HepG2 (cell line): ENCODE results near the gene NMNAT1. TPM values are rescaled to one million over a fixed set of nuclear protein-coding genes. Genes with fewer than 3 reads are reported as not detected.
A peak's percentile ranks its signal among the peaks of the same experiment; 100 is the strongest.

ENCODE experiments used
- AKAP8 ChIP-seq: sonication (generic); formaldehyde crosslinking; IDR thresholded peaks from 2 replicates; pipeline ENCODE4 v1.5.1; 2020; ENCODE audit warnings: mild to moderate bottlenecking, missing genetic modification reagents
- ARID5B ChIP-seq: IDR thresholded peaks from 2 replicates; pipeline ENCODE4 v1.4.0; 2020; ENCODE audit warnings: mild to moderate bottlenecking, missing genetic modification reagents
- ATF2 ChIP-seq: sonication (generic); formaldehyde crosslinking; IDR thresholded peaks from 2 replicates; pipeline ENCODE4 v1.4.0; 2020; ENCODE audit warnings: missing genetic modification reagents
- CHD4 ChIP-seq: fragments of 200-600 bp; sonication (generic); IDR thresholded peaks from 2 replicates; pipeline ENCODE4 v1.7.0; 2017; ENCODE audit warnings: mild to moderate bottlenecking, low read length, borderline replicate concordance
- ELF1 ChIP-seq: sonication (generic); formaldehyde crosslinking; IDR thresholded peaks from 2 replicates; pipeline ENCODE4 v1.4.0; 2020; ENCODE audit warnings: missing genetic modification reagents
- FIP1L1 ChIP-seq: fragments of 200-400 bp; formaldehyde crosslinking; IDR thresholded peaks from 2 replicates; pipeline ENCODE4 v1.6.1; 2018; ENCODE audit warnings: low read depth, mild to moderate bottlenecking, low read length, moderate library complexity, borderline replicate concordance; ENCODE audit not compliant: insufficient read depth
- IRX3 ChIP-seq: sonication (generic); formaldehyde crosslinking; IDR thresholded peaks from 2 replicates; pipeline ENCODE4 v1.8.1; 2023; ENCODE audit warnings: mild to moderate bottlenecking, low read depth, missing genetic modification reagents, borderline replicate concordance
- KLF13 ChIP-seq: sonication (generic); formaldehyde crosslinking; IDR thresholded peaks from 2 replicates; pipeline ENCODE4 v1.4.0; 2020; ENCODE audit warnings: mild to moderate bottlenecking, missing genetic modification reagents
- KMT2A ChIP-seq: sonication (generic); formaldehyde crosslinking; IDR thresholded peaks from 2 replicates; pipeline ENCODE4 v1.4.0; 2020; ENCODE audit warnings: missing genetic modification reagents
- NFKB2 ChIP-seq: sonication (generic); formaldehyde crosslinking; IDR thresholded peaks from 2 replicates; pipeline ENCODE4 v1.4.0; 2020; ENCODE audit warnings: missing genetic modification reagents, borderline replicate concordance
- PCBP1 ChIP-seq: fragments of 200-400 bp; formaldehyde crosslinking; IDR thresholded peaks from 2 replicates; pipeline ENCODE4 v1.6.1; 2017; ENCODE audit warnings: mild to moderate bottlenecking, low read depth, low read length, borderline replicate concordance
- POLR2A ChIP-seq, 2 experiments: IDR thresholded peaks; 2 replicates each; pipeline ENCODE4 v1.6.1; 2011; ENCODE audit warnings: low read depth in 2 of 2, low read length in 2 of 2, mild to moderate bottlenecking in 1 of 2, moderate library complexity in 1 of 2; ENCODE audit not compliant: insufficient read depth in 1 of 2
- PRDM4 ChIP-seq: sonication (generic); formaldehyde crosslinking; IDR thresholded peaks from 2 replicates; pipeline ENCODE4 v1.9.0; 2021; ENCODE audit warnings: missing genetic modification reagents, borderline replicate concordance
- RFX1 ChIP-seq: fragments of 450-650 bp; IDR thresholded peaks from 2 replicates; pipeline ENCODE4 v1.6.1; 2017
- ZFP82 ChIP-seq: sonication (generic); formaldehyde crosslinking; IDR thresholded peaks from 2 replicates; pipeline ENCODE4 v1.5.1; 2020; ENCODE audit warnings: mild to moderate bottlenecking, missing genetic modification reagents, borderline replicate concordance
- ZFYVE20 ChIP-seq: sonication (generic); formaldehyde crosslinking; IDR thresholded peaks from 2 replicates; pipeline ENCODE4 v1.8.0; 2023; ENCODE audit warnings: low read depth, mild to moderate bottlenecking, moderate library complexity, missing genetic modification reagents, borderline replicate concordance
- ZMYM3 ChIP-seq: sonication (generic); formaldehyde crosslinking; IDR thresholded peaks from 2 replicates; pipeline ENCODE4 v1.5.1; 2020; ENCODE audit warnings: mild to moderate bottlenecking, missing genetic modification reagents
- ZNF264 ChIP-seq: sonication (generic); formaldehyde crosslinking; IDR thresholded peaks from 2 replicates; pipeline ENCODE4 v1.4.0; 2020; ENCODE audit warnings: missing genetic modification reagents
- ZNF282 ChIP-seq: fragments of 450-650 bp; IDR thresholded peaks from 2 replicates; pipeline ENCODE4 v1.6.1; 2018; ENCODE audit not compliant: partially characterized antibody
- ZNF484 ChIP-seq: sonication (generic); formaldehyde crosslinking; IDR thresholded peaks from 2 replicates; pipeline ENCODE4 v1.5.1; 2020; ENCODE audit warnings: mild to moderate bottlenecking, low read depth, missing genetic modification reagents, borderline replicate concordance
- ZNF616 ChIP-seq: sonication (generic); formaldehyde crosslinking; IDR thresholded peaks from 2 replicates; pipeline ENCODE4 v1.5.0; 2020; ENCODE audit warnings: low read depth, mild to moderate bottlenecking, missing genetic modification reagents
- ZNF879 ChIP-seq: sonication (generic); formaldehyde crosslinking; IDR thresholded peaks from 2 replicates; pipeline ENCODE4 v1.8.1; 2023; ENCODE audit warnings: missing genetic modification reagents
- ZZZ3 ChIP-seq: sonication (generic); formaldehyde crosslinking; IDR thresholded peaks from 2 replicates; pipeline ENCODE4 v1.4.0; 2020; ENCODE audit warnings: missing genetic modification reagents, mild to moderate bottlenecking, borderline replicate concordance
- polyA plus RNA-seq, 8 experiments: library from polyadenylated mRNA; depleted of rRNA in 3 of 8; stranded (reverse) in 7 of 8; unstranded in 1 of 8; fragments of >200 nt; fragmentation: Illumina TruSeq in 4 of 8; extraction: Trizol in 4 of 8; gene quantifications; 2 replicates each; pipeline versions ENCODE4 v1.2.1 to v1.2.3, GENCODE V29; 2011 to 2016; ENCODE audit warnings: low read depth in 4 of 8, missing spikeins in 1 of 8, mixed read lengths in 1 of 8; ENCODE audit not compliant: insufficient read depth in 1 of 8
- total RNA-seq, 5 experiments: library from RNA; depleted of rRNA; stranded (reverse); fragments of >200 nt; fragmentation: Illumina TruSeq; extraction: Trizol; gene quantifications; 2 replicates each; pipeline ENCODE4 v1.2.3, GENCODE V29; 2016; ENCODE audit warnings: low read depth in 1 of 5

NMNAT1 gene
- total and polyA plus RNA-seq, 2 of the 13 experiments (the other 11 are each of a cell fraction or from before 2014, with no cell fraction given): 5.6 to 12.2 TPM

DNA sequence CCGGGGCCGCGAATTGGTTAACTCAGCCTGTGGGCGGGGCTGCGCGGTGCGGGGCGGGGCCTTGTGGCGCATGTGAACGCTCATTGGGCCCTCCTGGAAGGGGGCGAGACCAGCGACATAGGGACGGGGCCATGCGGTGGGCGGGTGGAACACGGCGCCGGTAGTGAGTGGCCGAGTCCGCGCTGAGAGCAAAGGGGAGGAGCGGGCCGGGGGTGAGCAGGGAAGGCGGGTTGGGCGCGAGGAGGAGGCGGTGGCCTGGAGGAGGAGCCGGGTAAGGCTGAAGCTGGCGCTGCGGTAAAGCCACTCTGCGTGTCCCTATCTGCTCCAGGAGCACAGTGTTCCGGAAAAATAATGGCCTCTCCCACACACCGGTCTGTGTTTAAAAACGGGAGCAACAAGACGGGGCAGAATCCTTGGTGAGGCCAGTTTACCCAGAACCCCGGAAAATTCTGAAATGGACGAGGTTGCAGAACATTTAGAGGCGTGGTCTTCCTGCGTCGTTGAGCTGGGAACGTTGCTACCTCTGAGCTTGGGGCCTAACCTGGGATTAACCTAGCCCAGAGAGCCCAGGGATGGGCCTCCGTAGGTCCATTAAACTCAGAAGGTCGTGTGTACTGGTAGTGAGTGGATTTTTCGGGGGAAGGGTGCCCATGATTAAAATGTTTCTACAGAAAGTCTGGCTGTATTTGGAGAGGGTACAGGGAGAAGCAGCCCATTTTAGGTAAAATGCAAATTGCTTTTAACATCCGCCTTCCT lies 32.7 kb upstream of the NMNAT1 start (continued):
- TF ChIP-seq RFX1: no peak
- TF ChIP-seq ELF1 (CRISPR knock-in tag): peak; percentile 43; the same call in 1 of the 2 replicates
- no peak for TF ChIP-seq IRX3 (CRISPR knock-in tag)
- no peak for TF ChIP-seq ZNF879
- TF ChIP-seq PRDM4: no peak
- peak; percentile 70; the same call in 1 of the 2 replicates for TF ChIP-seq ZNF264
- TF ChIP-seq KMT2A (CRISPR knock-in tag): 0 out of 2 replicates have a peak, but pooled peaks have one; percentile 22
- TF ChIP-seq ZFP82 (CRISPR knock-in tag): no peak
- no peak for TF ChIP-seq FIP1L1
- TF ChIP-seq ZNF484 (CRISPR knock-in tag): no peak
- TF ChIP-seq KLF13 (CRISPR knock-in tag): no peak
- no peak for TF ChIP-seq ARID5B (CRISPR knock-in tag)
- no peak for TF ChIP-seq ZZZ3
- no peak; the same call in 1 of the 2 replicates for TF ChIP-seq CHD4
- TF ChIP-seq NFKB2: no peak; the same call in 1 of the 2 replicates
- no peak; the same call in 1 of the 2 replicates for TF ChIP-seq ZMYM3 (CRISPR knock-in tag)
- TF ChIP-seq PCBP1: no peak
- peak; percentile 85 to 86 for TF ChIP-seq POLR2A (IDR thresholded peaks at IDR 0.05; ENCODE audit: insufficient read depth in 1 of 2, low read depth in 2 of 2, low read length in 2 of 2)
- TF ChIP-seq ZNF616 (CRISPR knock-in tag): no peak
- 0 out of 2 replicates have a peak, but pooled peaks have one; percentile 35 for TF ChIP-seq AKAP8 (CRISPR knock-in tag)
- TF ChIP-seq ATF2 (CRISPR knock-in tag): no peak
- TF ChIP-seq ZFYVE20 (CRISPR knock-in tag): no peak
- no peak for TF ChIP-seq ZNF282
